RWPE1 (cell line): ENCODE data around the gene TSC22D1.
"Not testable (repeated sequence)": the region's sequence is repeated elsewhere in the genome, so short reads cannot be mapped to it uniquely, and the experiment has no call there.

Source experiments
- CTCF ChIA-PET: fragments of 350-600 bp; sonication (Branson Sonifier 250); formaldehyde crosslinking; extraction: SDS; loops from one replicate; lab custom pipeline; 2021; lab: Yijun Ruan, JAX
- POLR2A ChIA-PET: fragments of 400-600 bp; formaldehyde crosslinking; extraction: SDS; loops from one replicate; lab custom pipeline; 2020; ENCODE audit warnings: antibody characterized with exemption; ENCODE audit not compliant: low non-redundant PET; lab: Yijun Ruan, JAX
- DNase-seq: peaks from one replicate; pipeline ENCODE4 v3.0.0; 2012; ENCODE audit warnings: low spot score
- H3K27ac ChIP-seq: fragments of 450-650 bp; 2 replicates; pipeline ENCODE4 v1.5.1; 2017
- TF ChIP-seq, protein P1 (sequence below): fragments of 450-650 bp; conservative IDR thresholded peaks from 2 replicates; pipeline ENCODE4 v1.5.1; 2017; ENCODE audit warnings: low read depth, mild to moderate bottlenecking

Gene TSC22D1

DNA sequence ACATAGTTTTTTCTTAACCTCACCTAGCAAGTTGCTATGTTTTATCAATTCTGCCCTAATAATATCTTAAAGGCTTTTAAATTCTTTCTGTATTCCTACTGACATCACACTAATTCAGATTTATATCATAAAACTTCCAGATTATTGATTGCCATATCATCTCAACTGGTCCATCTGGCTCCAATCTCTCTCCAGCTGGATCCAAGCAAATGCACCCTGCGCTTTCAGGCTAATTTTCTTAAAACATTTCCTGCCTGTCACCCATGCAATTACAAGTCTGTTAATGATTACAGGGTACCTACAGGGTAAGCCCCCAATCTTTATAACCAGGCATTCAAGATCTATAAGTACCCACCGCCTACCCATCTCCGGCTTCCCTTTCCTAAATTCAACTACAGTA lies 107.3 kb downstream of the TSC22D1 start:
- ChIA-PET POLR2A (no interaction called here), CTCF (interaction anchor here (0.6 to 1.4 kb wide), 2 partner anchors 564 to 903 kb away, joined by 3 to 5 read pairs; no protein-coding TSS in a partner anchor)
- DNase-seq: no peak
- H3K27ac ChIP-seq: no peak overlapping the region
- TF ChIP-seq, protein P1, sequence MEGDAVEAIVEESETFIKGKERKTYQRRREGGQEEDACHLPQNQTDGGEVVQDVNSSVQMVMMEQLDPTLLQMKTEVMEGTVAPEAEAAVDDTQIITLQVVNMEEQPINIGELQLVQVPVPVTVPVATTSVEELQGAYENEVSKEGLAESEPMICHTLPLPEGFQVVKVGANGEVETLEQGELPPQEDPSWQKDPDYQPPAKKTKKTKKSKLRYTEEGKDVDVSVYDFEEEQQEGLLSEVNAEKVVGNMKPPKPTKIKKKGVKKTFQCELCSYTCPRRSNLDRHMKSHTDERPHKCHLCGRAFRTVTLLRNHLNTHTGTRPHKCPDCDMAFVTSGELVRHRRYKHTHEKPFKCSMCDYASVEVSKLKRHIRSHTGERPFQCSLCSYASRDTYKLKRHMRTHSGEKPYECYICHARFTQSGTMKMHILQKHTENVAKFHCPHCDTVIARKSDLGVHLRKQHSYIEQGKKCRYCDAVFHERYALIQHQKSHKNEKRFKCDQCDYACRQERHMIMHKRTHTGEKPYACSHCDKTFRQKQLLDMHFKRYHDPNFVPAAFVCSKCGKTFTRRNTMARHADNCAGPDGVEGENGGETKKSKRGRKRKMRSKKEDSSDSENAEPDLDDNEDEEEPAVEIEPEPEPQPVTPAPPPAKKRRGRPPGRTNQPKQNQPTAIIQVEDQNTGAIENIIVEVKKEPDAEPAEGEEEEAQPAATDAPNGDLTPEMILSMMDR: no peak

DNA sequence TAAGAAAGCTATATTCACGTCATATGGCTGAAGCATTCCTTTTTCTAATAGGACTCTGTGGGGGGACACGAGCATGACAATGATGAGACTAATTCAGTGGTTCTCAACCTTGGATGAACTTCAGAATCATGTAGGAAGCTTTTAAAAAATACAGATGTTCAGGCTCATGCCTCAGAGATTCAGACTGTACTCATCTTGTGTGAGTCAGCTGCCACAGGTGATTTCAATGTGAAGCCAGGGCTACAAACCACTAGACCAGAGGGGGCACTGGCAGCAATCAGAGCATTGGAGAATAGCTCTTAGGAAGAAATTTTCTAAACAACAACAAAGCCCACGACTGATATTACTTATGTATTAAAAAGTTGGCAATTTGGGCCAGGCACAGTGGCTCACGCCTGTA lies 110.8 kb downstream of the TSC22D1 start:
- H3K27ac ChIP-seq: no peak overlapping the region
- DNase-seq: no peak
- CTCF ChIA-PET: no interaction called here
- POLR2A ChIA-PET: no interaction called here
- TF ChIP-seq, protein P1: no peak

DNA sequence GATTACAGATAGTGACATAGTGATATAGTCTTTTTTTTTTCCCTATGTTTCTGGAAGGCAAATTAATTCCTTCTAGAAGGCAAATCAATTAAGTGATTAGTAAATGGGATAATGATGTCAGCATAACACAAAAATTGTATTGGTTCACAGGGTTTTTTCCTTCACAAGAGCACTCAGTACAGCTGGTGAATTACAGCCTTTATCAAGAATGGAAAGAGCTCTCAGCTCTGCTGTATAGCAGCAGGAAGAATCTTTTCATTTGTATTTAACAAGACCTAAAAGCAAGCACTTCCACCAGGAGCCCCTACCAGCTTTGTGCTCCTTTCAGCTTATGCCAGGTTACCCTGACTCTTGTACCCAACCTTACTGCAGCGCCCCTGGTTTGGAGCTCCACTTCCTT lies 111.7 kb downstream of the TSC22D1 start:
- ChIA-PET CTCF (interaction anchor here (0.7 kb wide), 1 partner anchor 469 kb away, joined by 3 read pairs; no protein-coding TSS in a partner anchor), POLR2A (no interaction called here)
- no peak overlapping the region for H3K27ac ChIP-seq
- no peak for DNase-seq
- TF ChIP-seq, protein P1: no peak

DNA sequence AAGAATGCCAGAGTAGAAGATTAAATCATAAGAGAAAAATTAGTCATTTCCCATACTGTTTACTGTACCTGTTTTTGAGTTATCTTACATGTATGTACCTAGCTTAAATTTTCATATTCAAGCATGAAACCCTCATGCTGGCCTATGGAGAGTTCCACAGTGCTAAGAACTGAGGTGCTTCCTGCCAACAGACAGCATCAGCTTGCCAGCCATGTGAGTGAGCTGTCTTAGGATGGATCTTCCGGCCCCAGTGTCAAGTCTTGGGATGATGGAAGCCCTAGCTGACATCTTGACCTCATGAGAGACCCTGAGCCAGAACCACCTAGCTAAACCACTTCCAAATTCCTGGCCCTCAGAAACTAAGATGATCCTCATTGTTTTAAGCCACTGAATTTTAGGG lies 112.4 kb downstream of the TSC22D1 start:
- ChIA-PET CTCF (no interaction called here), POLR2A (no interaction called here)
- no peak overlapping the region for H3K27ac ChIP-seq
- TF ChIP-seq, protein P1: no peak
- DNase-seq: no peak

DNA sequence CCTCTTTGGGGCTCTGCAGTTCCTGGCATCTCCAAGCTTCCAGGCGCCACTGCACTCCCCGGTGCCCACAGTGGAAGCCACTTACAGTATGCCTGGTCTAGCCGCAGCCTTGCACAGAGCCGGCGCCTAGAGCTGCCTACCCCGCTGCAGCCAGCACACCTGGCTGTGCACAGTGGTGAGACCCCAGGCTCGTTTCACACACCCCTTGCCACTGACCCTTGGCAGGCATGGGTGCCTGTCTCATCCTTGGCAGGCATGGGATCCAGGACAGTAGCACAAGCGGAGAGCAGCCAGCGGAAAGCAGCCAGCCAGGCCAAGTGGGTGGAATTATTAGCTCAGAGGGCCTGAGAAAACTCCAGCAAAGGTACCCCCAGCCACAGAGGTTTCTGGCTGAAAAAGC lies 116.5 kb downstream of the TSC22D1 start:
- no peak overlapping the region for H3K27ac ChIP-seq
- no peak for DNase-seq
- TF ChIP-seq, protein P1: no peak
- ChIA-PET POLR2A (no interaction called here), CTCF (no interaction called here)

DNA sequence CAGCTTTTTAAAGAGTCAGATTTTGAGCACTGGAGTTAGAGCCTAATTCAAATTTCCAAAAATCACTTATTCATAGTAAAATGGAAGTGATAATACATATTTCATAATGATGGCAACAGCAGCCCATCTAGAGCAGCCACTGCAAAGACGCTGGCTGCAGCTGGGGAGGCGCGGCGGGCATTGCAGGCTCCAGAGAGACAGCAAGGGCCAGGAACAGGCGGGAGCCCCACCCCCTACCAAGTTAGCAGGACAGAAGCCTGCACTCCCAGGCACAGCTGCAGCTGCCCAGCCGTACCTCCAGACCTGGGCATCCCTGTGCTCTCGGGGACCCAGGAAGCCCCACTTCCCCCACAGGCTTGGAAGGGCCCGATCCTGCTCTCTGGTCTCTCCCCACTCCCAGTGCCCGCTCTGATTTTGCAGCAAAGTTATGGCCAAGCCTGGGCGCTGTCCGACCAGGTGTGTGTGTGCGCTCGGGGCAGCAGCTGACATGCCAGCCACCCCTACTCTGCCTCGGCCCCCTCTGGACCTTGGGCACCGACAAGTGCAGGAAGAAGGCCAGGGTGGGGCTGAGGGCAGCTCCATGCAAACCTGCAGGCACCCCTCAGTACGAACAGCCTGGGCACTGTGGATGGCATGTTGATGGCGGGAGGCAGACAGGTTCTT lies 117.7 kb downstream of the TSC22D1 start:
- ChIA-PET CTCF (interaction anchor here (0.6 kb wide), 1 partner anchor 21 kb away, joined by 4 read pairs; no protein-coding TSS in a partner anchor), POLR2A (no interaction called here)
- no peak for DNase-seq
- TF ChIP-seq, protein P1: no peak
- peak overlapping the region; percentile 16 for H3K27ac ChIP-seq

DNA sequence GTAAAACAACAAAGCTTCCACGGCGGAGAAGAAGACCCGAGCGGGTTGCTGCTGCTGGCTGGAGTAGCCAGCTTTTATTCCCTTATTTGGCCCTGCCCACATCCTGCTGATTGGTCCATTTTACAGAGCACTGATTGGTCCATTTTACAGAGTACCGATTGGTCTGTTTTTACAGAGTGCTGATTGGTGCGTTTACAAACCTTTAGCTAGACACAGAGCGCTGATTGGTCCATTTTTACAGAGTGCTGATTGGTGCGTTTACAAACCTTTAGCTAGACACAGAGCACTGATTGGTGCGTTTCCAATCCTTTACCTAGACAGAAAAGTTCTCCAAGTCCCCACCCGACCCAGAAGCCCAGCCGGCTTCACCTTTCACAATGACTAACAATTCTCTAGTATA lies 119.9 kb downstream of the TSC22D1 start:
- CTCF ChIA-PET: interaction anchor here (0.6 kb wide), 1 partner anchor 437 kb away, joined by 3 read pairs; no protein-coding TSS in a partner anchor

More for the DNA sequence above, 119.9 kb downstream of the TSC22D1 start:
- H3K27ac ChIP-seq, POLR2A ChIA-PET, DNase-seq: not testable (repeated sequence)
